Stimulated activated CD4-positive, alpha-beta T cell treated with anti-CD3 and anti-CD28 coated beads, Interleukin-2, amount 100 ng/mL, for 24 hours (primary cell): ENCODE measurements around the gene CNN2.

ENCODE experiments used
- DNase-seq, 2 donors: peaks; one replicate each; pipeline ENCODE4 v3.0.0-alpha.2; 2020

The CNN2 gene

GRCh38 chr19:1032264-1032867 is 6.0 kb downstream of the CNN2 start:
- no peak for DNase-seq

DNA sequence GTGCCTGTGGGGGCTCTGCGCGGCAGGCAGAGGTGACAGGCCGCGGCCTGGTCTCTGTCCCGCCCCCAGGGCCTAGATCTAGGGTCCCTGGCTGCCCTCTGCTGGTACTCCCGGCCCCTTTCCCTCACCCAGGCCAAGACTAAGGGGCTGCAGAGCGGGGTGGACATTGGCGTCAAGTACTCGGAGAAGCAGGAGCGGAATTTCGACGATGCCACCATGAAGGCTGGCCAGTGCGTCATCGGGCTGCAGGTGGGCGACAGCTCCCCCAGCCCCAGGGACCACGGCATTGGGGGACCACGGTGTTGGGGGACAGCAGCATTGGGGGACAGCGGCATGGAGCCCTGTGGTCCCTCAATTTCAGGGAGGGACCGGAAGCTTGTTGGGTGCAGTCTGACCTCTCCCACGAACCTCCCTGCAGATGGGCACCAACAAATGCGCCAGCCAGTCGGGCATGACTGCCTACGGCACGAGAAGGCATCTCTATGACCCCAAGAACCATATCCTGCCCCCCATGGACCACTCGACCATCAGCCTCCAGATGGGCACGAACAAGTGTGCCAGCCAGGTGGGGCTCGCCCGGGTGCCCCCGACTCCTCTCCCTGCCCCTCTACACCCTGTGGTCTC is 9.7 kb downstream of the CNN2 start:
- DNase-seq: no peak

DNA sequence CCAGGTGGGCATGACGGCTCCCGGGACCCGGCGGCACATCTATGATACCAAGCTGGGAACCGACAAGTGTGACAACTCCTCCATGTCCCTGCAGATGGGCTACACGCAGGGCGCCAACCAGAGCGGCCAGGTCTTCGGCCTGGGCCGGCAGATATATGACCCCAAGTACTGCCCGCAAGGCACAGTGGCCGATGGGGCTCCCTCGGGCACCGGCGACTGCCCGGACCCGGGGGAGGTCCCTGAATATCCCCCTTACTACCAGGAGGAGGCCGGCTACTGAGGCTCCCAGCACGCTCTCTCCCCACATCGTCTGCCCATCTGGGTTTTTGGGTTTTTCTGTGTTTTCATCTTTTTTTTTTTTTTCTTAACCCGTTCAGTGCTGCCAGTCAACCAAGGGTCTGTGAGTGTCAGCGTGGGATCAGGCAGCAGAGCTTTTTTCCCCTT is 11.2 kb downstream of the CNN2 start:
- DNase-seq: no peak

DNA sequence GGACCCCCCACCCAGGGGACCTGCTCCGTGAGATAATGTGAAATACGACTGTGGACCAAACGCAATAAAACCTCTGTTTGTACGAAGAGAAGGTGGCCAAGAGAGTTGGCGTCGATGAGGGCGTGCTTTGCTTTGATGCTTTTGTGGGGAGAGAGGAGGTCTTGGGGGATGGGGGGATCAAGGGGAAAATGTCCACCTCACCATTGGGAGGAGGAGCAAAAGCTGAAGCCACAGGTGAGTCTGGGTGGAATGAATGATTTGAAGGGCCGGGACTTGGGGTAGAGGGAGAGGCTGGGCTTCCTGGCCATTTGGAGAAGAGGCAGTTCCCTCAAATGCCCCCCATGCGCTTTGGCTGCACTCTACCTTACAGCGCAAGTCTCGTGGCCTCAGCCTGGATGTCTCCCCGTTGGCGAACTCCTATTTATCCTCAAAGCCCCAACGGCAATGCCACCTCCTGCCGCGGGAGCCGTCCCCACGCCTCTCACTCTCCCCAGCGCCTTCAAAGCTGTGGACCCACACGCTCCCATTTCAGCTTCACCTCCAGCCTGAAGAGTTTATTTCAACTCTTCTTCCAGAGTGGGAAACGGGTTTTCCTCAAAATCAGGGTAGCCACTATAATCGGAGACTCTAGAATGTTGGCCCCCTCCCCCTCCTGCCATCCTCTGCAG is 12.7 kb downstream of the CNN2 start:
- no peak for DNase-seq

- DNase-seq: peak; percentile 100
Observed at GRCh38 chr19:1039646-1040475, 13.5 kb downstream of the CNN2 start, which contains the start of gene ABCA7. Gene ABCA7 (plus strand): TSS chr19:1040107. CDS start chr19:1041362, 1,255 bp downstream.

- DNase-seq: peak; percentile 92
Observed at GRCh38 chr19:1040476-1041271, 14.3 kb downstream of the CNN2 start.

- DNase-seq: no peak
Observed at GRCh38 chr19:1041272-1041834, 14.9 kb downstream of the CNN2 start.

GRCh38 chr19:1041835-1042685 is 15.7 kb downstream of the CNN2 start:
- DNase-seq: no peak

DNA sequence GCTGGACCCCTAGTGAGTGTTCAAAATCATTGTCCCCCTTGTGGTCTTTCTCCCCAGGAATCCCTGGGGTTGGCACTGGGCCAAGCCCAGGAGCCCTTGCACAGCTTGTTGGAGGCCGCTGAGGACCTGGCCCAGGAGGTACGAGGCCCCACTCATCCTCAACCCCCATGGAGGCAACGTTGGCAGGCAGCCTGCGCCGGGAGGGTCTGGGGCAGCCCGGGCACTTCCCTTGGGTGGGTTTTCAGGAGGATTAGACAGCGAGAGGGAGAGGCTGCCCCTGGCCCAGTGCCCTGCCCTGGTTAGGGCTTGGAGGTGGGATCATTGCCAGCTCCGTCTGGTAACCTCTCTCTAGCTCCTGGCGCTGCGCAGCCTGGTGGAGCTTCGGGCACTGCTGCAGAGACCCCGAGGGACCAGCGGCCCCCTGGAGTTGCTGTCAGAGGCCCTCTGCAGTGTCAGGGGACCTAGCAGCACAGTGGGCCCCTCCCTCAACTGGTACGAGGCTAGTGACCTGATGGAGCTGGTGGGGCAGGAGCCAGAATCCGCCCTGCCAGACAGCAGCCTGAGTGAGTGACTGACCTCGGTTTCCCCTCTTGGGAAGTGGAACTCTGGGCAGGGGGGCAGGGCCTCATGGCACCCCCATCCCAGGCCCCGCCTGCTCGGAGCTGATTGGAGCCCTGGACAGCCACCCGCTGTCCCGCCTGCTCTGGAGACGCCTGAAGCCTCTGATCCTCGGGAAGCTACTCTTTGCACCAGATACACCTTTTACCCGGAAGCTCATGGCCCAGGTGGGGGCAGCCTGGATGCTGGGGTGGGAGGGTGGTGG is 16.5 kb downstream of the CNN2 start:
- DNase-seq: no peak

- peak; percentile 69 to 76 for DNase-seq
Observed at GRCh38 chr19:1045247-1045603, 18.8 kb downstream of the CNN2 start.

DNA sequence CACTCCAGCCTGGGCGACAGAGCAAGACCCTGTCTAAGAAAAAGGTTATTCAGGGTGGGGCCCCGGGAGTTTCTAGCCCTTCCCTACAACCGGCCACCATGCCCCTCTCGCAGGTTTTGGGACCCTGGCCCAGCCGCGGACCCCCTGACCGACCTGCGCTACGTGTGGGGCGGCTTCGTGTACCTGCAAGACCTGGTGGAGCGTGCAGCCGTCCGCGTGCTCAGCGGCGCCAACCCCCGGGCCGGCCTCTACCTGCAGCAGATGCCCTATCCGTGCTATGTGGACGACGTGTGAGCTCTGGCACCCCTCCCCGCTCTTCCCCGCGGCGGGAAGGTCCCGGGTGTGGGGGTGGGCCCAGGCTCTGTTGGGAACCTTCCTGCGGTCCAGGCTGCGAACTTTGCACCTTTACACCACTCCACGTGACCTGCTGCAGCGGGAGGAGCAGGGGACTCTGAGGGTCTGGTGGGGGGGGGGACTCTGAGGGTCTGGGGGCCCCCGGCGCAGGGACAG is 19.8 kb downstream of the CNN2 start:
- no peak for DNase-seq

- no peak for DNase-seq
Observed at GRCh38 chr19:1046836-1047695, 20.7 kb downstream of the CNN2 start.

DNA sequence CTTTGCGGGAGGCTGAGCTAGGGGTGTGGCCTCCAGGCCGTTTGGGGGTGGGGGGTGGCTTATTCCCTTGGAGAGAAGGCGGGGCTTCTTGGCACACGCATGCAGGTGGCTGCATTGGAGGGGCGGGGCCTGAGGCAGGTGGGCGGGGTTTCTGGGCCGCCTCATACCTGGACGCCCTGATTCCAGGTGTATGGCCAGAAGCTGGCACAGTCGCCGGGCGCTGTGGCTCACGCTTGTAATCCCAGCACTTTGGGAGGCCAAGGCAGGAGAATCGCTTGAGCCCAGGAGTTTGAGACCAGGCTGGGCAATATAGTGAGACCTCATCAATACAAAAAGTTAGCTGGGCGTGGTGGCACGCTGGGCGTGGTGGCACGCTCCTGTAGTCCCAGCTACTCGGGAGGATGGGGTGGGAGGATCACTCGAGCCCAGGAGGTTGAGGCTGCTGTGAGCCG is 21.3 kb downstream of the CNN2 start:
- no peak for DNase-seq

DNA sequence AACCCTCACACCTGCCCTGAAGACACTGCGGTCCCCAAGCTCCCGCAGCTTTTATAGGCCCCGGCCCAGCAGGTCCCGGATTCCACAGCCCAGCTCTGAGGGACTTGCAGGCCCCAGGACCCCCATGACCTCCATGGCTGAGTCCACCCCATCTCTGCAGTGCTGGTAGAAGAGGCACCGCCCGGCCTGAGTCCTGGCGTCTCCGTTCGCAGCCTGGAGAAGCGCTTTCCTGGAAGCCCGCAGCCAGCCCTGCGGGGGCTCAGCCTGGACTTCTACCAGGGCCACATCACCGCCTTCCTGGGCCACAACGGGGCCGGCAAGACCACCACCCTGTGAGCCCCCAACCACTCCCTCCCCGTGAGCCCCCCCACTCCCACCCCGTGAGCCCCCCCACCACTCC is 22.7 kb downstream of the CNN2 start:
- DNase-seq: no peak

DNA sequence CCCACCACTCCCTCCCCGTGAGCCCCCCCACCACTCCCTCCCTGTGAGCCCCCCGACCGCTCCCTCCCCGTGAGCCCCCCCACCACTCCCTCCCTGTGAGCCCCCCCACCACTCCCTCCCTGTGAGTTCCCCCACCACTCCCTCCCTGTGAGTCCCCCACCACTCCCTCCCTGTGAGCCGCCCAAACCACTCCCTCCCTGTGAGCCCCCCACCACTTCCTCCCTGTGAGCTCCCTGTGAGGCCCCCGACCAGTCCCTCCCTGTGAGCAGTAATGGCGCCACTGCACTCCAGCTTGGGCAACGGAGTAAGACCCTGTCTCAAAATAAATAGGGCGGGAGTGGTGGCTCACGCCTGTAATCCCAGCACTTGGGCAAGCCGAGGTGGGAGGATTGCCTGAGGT is 23.4 kb downstream of the CNN2 start:
- DNase-seq: no peak

- DNase-seq: no peak
Observed at GRCh38 chr19:1050989-1051788, 24.8 kb downstream of the CNN2 start.

DNA sequence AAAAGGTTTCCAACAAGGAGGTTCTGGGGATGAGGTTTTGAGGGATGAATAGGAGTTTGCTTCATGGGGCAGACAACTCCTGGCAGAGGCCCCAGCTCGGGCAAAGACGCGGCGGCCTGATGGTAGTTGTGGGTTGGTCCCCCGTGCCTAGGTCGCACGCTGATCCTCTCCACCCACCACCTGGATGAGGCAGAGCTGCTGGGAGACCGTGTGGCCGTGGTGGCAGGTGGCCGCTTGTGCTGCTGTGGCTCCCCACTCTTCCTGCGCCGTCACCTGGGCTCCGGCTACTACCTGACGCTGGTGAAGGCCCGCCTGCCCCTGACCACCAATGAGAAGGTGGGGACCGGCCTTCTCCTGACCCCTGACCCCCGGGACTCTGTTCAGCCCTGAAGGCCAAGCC is 25.4 kb downstream of the CNN2 start:
- DNase-seq: no peak

DNA sequence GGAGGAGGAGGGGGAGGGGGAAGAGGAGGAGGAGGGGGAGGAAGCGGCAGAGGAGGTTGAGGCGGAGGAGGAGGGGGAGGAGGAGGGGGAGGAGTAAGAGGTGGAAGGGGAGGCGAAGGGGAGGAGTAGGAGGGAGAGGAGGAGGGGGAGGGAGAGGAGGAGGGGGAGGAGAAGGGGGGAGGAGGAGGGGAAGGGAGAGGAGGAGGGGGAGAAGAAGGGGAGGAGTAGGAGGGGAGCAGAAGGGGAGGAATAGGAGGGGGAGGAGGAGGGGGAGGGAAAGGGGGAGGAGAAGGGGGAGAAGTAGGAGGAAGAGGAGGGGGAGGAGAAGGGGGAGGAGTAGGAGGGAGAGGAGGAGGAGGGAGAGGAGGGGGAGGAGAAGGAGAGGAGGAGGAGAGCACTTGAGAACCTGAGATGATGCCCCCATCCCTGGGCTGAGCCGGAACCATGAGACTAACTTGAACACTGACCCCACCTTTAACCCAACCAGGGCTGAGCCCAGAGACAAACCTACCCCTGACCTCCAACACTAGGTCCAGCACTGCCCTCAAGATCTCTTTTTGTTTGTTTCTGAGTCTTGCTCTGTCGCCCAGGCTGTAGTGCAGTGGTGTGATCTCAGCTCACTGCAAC is 26.1 kb downstream of the CNN2 start:
- DNase-seq: no peak
